Type B pancreatic cell (in vitro differentiated cells): Measurements from ENCODE around the gene RAD52. TPM values are rescaled to one million over a fixed set of nuclear protein-coding genes. Genes with fewer than 3 reads are reported as not detected.

Experiments
- DNase-seq: peaks from one replicate; pipeline ENCODE4 v3.0.0; 2021; ENCODE audit warnings: mixed read lengths; ENCODE audit not compliant: unreplicated experiment; ENCODE audit errors: extremely low spot score
- H3K27ac Mint-ChIP-seq: 2 replicates; pipeline ENCODE4 v1.8.0; 2021; ENCODE audit warnings: mild to moderate bottlenecking, mixed read lengths
- H3K27me3 Mint-ChIP-seq: 2 replicates; pipeline ENCODE4 v1.8.0; 2021; ENCODE audit warnings: mixed read lengths
- H3K36me3 Mint-ChIP-seq: 2 replicates; pipeline ENCODE4 v1.8.0; 2021; ENCODE audit warnings: mixed read lengths
- H3K4me1 Mint-ChIP-seq: one replicate; pipeline ENCODE4 v1.8.0; 2021; ENCODE audit warnings: mixed read lengths; ENCODE audit not compliant: unreplicated experiment
- H3K4me3 Mint-ChIP-seq: 2 replicates; pipeline ENCODE4 v1.8.0; 2021; ENCODE audit warnings: mild to moderate bottlenecking, mixed read lengths
- H3K9me3 Mint-ChIP-seq: 2 replicates; pipeline ENCODE4 v1.8.0; 2021; ENCODE audit warnings: mixed read lengths
- long read RNA-seq: library from polyadenylated mRNA; unstranded; transcript quantifications from one replicate; pipeline ENCODE4 v2.0.0, GENCODE V29; 2020
- total RNA-seq: library from RNA; stranded (reverse); gene quantifications from 2 replicates; pipeline ENCODE4 v1.2.1, GENCODE V29; 2021; ENCODE audit warnings: low replicate concordance
- TF ChIP-seq, protein P1 (sequence below): fragments of 200-600 bp; sonication (generic); conservative IDR thresholded peaks from 2 replicates; pipeline ENCODE4 v1.5.0; 2021; ENCODE audit warnings: antibody characterized with exemption, mild to moderate bottlenecking

RAD52 gene
- 28.3 and 32.8 TPM in 2 replicates for total RNA-seq
- long read RNA-seq, transcript RAD52-202 (12 exons, 2,710 nt) = major isoform, 9 of 37 reads
- long read RNA-seq, partial matches to known transcripts = 5 of 37 reads
- long read RNA-seq, other reads (novel, unspliced or antisense) = 23 of 37 reads

DNA sequence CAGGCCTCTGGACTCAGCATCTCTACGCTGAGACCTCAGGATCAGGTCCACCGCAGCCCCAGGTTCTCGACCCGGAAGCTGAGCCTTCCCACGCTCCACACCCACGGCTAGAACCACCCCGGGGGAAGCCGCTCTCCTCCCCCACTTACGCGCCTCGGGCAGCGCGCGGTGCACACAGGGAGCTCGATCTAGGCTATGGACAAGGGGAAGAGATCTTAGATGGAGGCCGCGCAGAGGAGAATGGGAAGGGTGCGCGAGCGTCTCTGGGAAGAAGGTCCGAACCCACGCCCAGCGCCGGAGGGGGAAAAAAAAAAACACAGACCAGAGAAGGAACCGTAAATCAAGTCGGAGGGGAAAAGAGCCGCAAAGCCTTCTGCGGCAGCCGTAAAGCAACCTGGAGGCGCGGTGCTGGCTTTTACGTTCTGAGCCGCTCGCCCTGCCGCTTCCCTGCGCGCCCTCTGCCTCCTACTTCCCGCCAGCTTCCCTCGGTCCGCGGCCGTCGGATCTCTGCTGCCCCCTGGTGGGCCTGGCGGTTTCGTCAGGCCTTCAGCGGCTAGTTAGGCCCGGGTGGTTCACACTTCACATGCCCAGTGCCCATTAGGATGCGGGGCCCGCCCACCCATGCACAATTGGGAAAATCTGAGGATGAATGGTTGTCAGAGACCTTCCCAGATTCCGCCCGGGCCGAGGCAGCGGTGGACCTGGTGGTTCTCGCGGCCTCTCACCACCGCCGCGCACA is at the start of gene RAD52:
Gene RAD52 (minus strand): TSS at position 242 of the 739 bp plus-strand sequence. CDS start 16,636 bp downstream, outside the sequence.
- H3K36me3 Mint-ChIP-seq = peaks cover 15% of the 10 kb centered on the region
- peak within 1 kb of the TSS; percentile 98 for H3K4me3 Mint-ChIP-seq
- TF ChIP-seq, protein P1, sequence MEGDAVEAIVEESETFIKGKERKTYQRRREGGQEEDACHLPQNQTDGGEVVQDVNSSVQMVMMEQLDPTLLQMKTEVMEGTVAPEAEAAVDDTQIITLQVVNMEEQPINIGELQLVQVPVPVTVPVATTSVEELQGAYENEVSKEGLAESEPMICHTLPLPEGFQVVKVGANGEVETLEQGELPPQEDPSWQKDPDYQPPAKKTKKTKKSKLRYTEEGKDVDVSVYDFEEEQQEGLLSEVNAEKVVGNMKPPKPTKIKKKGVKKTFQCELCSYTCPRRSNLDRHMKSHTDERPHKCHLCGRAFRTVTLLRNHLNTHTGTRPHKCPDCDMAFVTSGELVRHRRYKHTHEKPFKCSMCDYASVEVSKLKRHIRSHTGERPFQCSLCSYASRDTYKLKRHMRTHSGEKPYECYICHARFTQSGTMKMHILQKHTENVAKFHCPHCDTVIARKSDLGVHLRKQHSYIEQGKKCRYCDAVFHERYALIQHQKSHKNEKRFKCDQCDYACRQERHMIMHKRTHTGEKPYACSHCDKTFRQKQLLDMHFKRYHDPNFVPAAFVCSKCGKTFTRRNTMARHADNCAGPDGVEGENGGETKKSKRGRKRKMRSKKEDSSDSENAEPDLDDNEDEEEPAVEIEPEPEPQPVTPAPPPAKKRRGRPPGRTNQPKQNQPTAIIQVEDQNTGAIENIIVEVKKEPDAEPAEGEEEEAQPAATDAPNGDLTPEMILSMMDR = peak; percentile 99
- peaks cover 4% of the 10 kb centered on the region for H3K4me1 Mint-ChIP-seq
- DNase-seq = peak; percentile 99
- peak within 1 kb of the TSS; percentile 97 for H3K27ac Mint-ChIP-seq
- H3K9me3 Mint-ChIP-seq = no peaks in the 10 kb centered on the region
- no peaks in the 10 kb centered on the region for H3K27me3 Mint-ChIP-seq

DNA sequence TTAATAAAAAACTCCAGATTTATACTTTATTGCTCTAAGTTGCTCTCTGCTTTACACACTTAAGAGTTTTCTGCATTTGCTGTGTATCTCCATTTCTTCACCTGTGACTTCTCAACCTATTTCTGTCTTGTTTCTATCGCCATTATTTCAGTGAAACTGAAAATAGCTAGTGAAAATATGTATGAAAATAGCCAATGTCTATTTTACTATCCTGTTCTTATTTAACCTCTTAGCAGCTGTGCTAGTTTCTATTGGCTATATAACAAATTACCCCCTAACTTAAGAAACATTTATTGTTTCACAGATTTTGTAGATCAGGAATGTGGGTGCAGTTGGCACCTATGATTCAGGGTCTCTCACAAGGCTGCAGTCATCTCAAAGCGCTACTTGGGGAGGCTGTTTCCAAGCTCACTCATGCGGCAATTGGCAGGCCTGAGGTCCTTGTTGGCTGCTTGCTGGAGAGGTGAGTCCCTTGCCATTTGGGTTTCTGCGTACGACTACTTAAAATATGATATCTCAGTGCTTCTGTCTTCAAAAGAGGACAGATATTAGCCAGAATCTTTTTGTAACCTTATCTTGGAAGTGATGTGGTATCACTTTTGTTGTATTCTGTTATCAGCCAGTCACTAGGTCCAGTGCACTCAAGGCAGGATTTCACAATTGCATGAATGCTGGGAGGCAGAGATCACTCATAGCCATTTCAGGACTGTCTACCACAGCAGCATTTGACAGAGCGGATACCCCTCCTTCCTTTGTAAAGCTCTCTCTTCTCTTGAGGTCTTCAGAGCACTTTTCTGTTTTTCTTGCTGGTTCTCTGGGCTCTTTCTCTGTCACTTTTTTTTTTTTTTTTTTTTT is 48.8 kb upstream of the RAD52 start:
- TF ChIP-seq, protein P1 = no peak
- Mint-ChIP-seq H3K27ac (peak overlapping the region; percentile 53), H3K27me3 (no peaks in the 10 kb centered on the region), H3K36me3 (peaks cover 17% of the 10 kb centered on the region), H3K4me1 (no peaks in the 10 kb centered on the region), H3K9me3 (no peaks in the 10 kb centered on the region), H3K4me3 (no peak overlapping the region)
- DNase-seq = no peak

DNA sequence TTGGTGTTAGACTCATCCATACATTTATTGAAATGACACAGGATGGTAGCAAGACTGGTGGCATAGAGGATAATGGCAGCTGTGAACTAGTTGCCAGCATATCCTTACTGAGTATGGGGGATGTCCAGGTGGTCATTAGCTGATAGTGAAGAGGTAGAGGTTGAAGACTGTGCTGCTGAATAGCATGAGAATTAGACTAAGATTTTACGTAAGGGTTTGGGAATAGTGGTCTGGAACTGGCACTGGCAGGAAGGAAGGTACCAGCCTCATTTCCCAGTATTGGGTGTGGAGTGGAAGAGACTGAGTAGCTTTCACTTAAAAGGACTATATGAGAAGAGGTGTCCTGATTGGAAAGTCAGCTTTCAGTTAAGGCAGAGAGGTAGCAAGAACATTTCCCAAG is 48.0 kb upstream of the RAD52 start:
- TF ChIP-seq, protein P1 = no peak
- H3K9me3 Mint-ChIP-seq = no peaks in the 10 kb centered on the region
- H3K27me3 Mint-ChIP-seq = no peaks in the 10 kb centered on the region
- no peak for DNase-seq
- H3K4me3 Mint-ChIP-seq = no peak overlapping the region
- no peak overlapping the region for H3K27ac Mint-ChIP-seq
- peaks cover 14% of the 10 kb centered on the region for H3K36me3 Mint-ChIP-seq
- no peaks in the 10 kb centered on the region for H3K4me1 Mint-ChIP-seq

DNA sequence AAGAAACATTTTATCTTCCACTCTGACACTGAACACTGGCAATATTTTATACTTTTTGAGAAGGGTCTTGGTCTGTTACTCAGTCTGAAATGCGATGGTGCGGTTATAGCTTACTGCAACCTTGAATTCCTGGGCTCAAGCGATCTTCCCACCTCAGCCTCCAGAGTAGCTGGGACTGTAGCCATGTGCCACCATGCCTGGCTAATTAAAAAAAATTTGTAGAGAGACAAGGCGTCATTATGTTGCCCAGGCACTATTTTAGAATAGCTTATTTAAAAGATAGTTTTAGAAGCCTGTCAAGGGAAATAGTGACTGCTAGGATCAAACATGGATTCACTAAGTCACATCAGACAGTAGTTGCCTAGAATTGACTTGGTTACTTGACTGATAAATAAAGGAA is 47.4 kb upstream of the RAD52 start:
- TF ChIP-seq, protein P1 = no peak
- no peak overlapping the region for H3K4me3 Mint-ChIP-seq
- no peaks in the 10 kb centered on the region for H3K9me3 Mint-ChIP-seq
- DNase-seq = no peak
- H3K36me3 Mint-ChIP-seq = peaks cover 12% of the 10 kb centered on the region
- H3K4me1 Mint-ChIP-seq = no peaks in the 10 kb centered on the region
- H3K27me3 Mint-ChIP-seq = no peaks in the 10 kb centered on the region
- H3K27ac Mint-ChIP-seq = no peak overlapping the region

DNA sequence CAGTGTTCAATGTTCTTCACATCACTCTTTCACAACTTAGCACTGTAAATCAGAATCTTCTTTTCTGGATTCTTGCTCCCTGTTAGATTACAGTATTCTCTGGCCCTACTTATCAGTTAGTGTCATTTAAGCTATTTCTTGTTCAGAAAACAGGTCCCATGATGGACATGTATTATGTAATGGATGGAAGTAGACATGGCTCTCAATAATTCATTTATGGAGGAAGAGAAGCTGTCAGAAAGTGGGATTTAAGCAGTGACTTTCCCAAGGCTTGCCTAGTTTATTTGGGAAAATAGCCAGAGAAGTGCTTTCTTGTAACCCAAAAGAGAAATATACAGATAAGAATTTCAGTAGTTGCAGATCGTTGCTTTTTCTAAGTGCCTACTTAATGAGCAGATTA is 43.2 kb upstream of the RAD52 start:
- Mint-ChIP-seq H3K36me3 (peaks cover 3% of the 10 kb centered on the region), H3K4me1 (peaks cover 17% of the 10 kb centered on the region), H3K9me3 (no peaks in the 10 kb centered on the region), H3K4me3 (peak overlapping the region; percentile 98), H3K27ac (peak overlapping the region; percentile 99), H3K27me3 (peaks cover 4% of the 10 kb centered on the region)
- DNase-seq = no peak
- TF ChIP-seq, protein P1 = no peak
